Mucosa of descending colon (tissue), 3 donors: ENCODE results near the gene LONP1. TPM values are rescaled to one million over a fixed set of nuclear protein-coding genes. Genes with fewer than 3 reads are reported as not detected.

Source experiments
- ATAC-seq: fragments of 200-7000 bp; cut with Tn5 transposase; one replicate; pipeline ENCODE4 v1.9.1; 2020; ENCODE audit warnings: mild to moderate bottlenecking, moderate library complexity
- DNase-seq, 3 donors: peaks; one replicate each; pipeline ENCODE4 v3.0.0-alpha.2; 2020
- H3K36me3 ChIP-seq: fragments of 200-600 bp; one replicate; pipeline ENCODE4 v1.8.0; 2021; ENCODE audit warnings: low read depth, mild to moderate bottlenecking
- H3K4me1 ChIP-seq: fragments of 200-600 bp; one replicate; pipeline ENCODE4 v1.8.0; 2021; ENCODE audit warnings: low read depth, mild to moderate bottlenecking
- H3K4me3 ChIP-seq: fragments of 200-600 bp; one replicate; pipeline ENCODE4 v1.8.0; 2021; ENCODE audit warnings: mild to moderate bottlenecking
- H3K9me3 ChIP-seq: fragments of 200-600 bp; one replicate; pipeline ENCODE4 v1.8.0; 2021; ENCODE audit warnings: mild to moderate bottlenecking
- CTCF ChIP-seq: fragments of 200-600 bp; IDR thresholded peaks from one replicate; pipeline ENCODE4 v1.8.0; 2022; ENCODE audit warnings: antibody characterized with exemption, mild to moderate bottlenecking
- intact Hi-C, 2 donors: fragments of 100-400 bp; cut with DNase I in 1 of 2; cut with micrococcal nuclease in 1 of 2; formaldehyde crosslinking; loops; one replicate each; pipeline versions ENCODE4 v1.11.0 to v1.11.1; 2022; cut with DNase I, micrococcal nuclease
- total RNA-seq, 3 donors: library from RNA; stranded (reverse); fragmentation: NEBNext Ultra II Directional in 2 of 3; extraction: Animal tissue kit (Norgen Biotek cat#: 25700) in 2 of 3; gene quantifications; one replicate each; pipeline versions ENCODE4 v1.2.1 to v1.2.4, GENCODE V29; 2021 to 2023
- donor health status: DM: no; HTN: no; CAD: no; lungs with moderate emphysema.
- donor health status: DM: no; HTN: no; CAD: no.
- donor health status: DM: no; HTN: yes; CAD: no.

LONP1 gene
- total RNA-seq, 3 donors from 2014 or later: 55.9 to 63.0 (median 55.9) TPM

- no peak for TF ChIP-seq CTCF
- ATAC-seq (no peak), DNase-seq (no peak)
- intact Hi-C loops: no loop called here
- H3K9me3 ChIP-seq: no peaks in the 10 kb centered on the region
- H3K4me1 ChIP-seq: peaks cover 12% of the 10 kb centered on the region
- H3K4me3 ChIP-seq: no peak overlapping the region
- H3K36me3 ChIP-seq: no peaks in the 10 kb centered on the region
These were observed 5.1 kb downstream of the LONP1 start for GRCh38 chr19:5714816-5715215.

- Histone ChIP-seq H3K36me3 (no peaks in the 10 kb centered on the region), H3K4me1 (peaks cover 2% of the 10 kb centered on the region), H3K9me3 (no peaks in the 10 kb centered on the region), H3K4me3 (no peak overlapping the region)
- ATAC-seq (no peak), DNase-seq (no peak)
- no peak for TF ChIP-seq CTCF
- intact Hi-C loops: no loop called here
These were observed 6.7 kb downstream of the LONP1 start for GRCh38 chr19:5713228-5713627.

- TF ChIP-seq CTCF: no peak
These were observed 8.2 kb downstream of the LONP1 start for GRCh38 chr19:5711713-5712161.

GRCh38 chr19:5711025-5711424 lies 8.9 kb downstream of the LONP1 start:
- Histone ChIP-seq H3K4me3 (no peak overlapping the region), H3K36me3 (no peaks in the 10 kb centered on the region), H3K9me3 (no peaks in the 10 kb centered on the region), H3K4me1 (no peaks in the 10 kb centered on the region)
- ATAC-seq (no peak), DNase-seq (no peak)
- TF ChIP-seq CTCF: no peak
- intact Hi-C loops: no loop called here

More at GRCh38 chr19:5711713-5712161, 8.2 kb downstream of the LONP1 start:
- no peak for ATAC-seq
- Histone ChIP-seq H3K36me3 (no peaks in the 10 kb centered on the region), H3K9me3 (no peaks in the 10 kb centered on the region), H3K4me3 (no peak overlapping the region), H3K4me1 (no peaks in the 10 kb centered on the region)
- intact Hi-C loops: no loop called here
- DNase-seq: no peak

GRCh38 chr19:5707576-5708575 lies 12.1 kb downstream of the LONP1 start:
- H3K4me1 ChIP-seq: no peaks in the 10 kb centered on the region
- no peak overlapping the region for H3K4me3 ChIP-seq
- no peaks in the 10 kb centered on the region for H3K36me3 ChIP-seq
- H3K9me3 ChIP-seq: no peaks in the 10 kb centered on the region
- no peak for TF ChIP-seq CTCF
- intact Hi-C loops: no loop called here
- ATAC-seq: no peak
- no peak for DNase-seq
